Measurements from ENCODE around the gene TMEM120B.

DNA sequence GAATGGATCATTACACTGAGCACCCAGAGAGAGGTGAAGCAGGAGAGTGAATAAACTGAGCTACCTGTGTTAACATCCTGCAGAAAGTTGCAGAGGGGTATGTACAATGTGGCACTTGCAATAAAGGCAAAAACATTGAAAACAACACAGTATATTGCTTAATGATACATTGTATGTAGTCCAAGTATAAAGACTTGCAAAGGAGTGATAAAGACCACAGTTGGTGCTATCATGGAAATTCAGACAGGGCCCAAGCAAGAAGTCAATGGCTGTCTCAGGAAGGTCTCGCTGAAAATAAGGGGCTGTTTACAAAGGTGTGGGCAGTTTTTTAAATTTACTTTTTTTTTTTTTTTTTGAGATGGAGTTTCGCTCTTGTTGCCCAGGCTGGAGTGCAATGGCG lies 10.0 kb downstream of the TMEM120B start:
- no peak for TF ChIP-seq POLR2A (IDR thresholded peaks at IDR 0.05)
- TF ChIP-seq, protein P1, sequence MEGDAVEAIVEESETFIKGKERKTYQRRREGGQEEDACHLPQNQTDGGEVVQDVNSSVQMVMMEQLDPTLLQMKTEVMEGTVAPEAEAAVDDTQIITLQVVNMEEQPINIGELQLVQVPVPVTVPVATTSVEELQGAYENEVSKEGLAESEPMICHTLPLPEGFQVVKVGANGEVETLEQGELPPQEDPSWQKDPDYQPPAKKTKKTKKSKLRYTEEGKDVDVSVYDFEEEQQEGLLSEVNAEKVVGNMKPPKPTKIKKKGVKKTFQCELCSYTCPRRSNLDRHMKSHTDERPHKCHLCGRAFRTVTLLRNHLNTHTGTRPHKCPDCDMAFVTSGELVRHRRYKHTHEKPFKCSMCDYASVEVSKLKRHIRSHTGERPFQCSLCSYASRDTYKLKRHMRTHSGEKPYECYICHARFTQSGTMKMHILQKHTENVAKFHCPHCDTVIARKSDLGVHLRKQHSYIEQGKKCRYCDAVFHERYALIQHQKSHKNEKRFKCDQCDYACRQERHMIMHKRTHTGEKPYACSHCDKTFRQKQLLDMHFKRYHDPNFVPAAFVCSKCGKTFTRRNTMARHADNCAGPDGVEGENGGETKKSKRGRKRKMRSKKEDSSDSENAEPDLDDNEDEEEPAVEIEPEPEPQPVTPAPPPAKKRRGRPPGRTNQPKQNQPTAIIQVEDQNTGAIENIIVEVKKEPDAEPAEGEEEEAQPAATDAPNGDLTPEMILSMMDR (IDR thresholded peaks at IDR 0.05): no peak

All from suprapubic skin (tissue), 3 donors.